Hippocampal formation (tissue), 2 donors: Measurements from ENCODE around the gene RITA1.
A peak's percentile ranks its signal among the peaks of the same experiment; 100 is the strongest.

Experiments used
- DNase-seq, 2 donors: peaks; one replicate each; lab custom pipeline; 2025; lab: John Stamatoyannopoulos, UW

The RITA1 gene

GRCh38 chr12:113230315-113231234 lies 45.1 kb downstream of the RITA1 start:
- DNase-seq, result no peak

- no peak for DNase-seq
Measured at GRCh38 chr12:113231235-113232088, 45.9 kb downstream of the RITA1 start.

GRCh38 chr12:113232089-113232839 lies 46.7 kb downstream of the RITA1 start:
- DNase-seq, result no peak

- DNase-seq, result peak; percentile 57 to 68
Measured at GRCh38 chr12:113232840-113233585, 47.5 kb downstream of the RITA1 start.

GRCh38 chr12:113233967-113234366 lies 48.4 kb downstream of the RITA1 start:
- no peak for DNase-seq

GRCh38 chr12:113234483-113234882 lies 49.0 kb downstream of the RITA1 start:
- DNase-seq, result no peak

- no peak for DNase-seq
Measured at GRCh38 chr12:113235976-113236375, 50.5 kb downstream of the RITA1 start.

- no peak for DNase-seq
Measured at GRCh38 chr12:113236539-113237399, 51.2 kb downstream of the RITA1 start.

GRCh38 chr12:113237748-113238147 lies 52.2 kb downstream of the RITA1 start:
- DNase-seq, result no peak

- DNase-seq, result no peak
Measured at GRCh38 chr12:113238309-113238708, 52.8 kb downstream of the RITA1 start.

- DNase-seq, result no peak
Measured at GRCh38 chr12:113239288-113239771, 53.8 kb downstream of the RITA1 start.

- DNase-seq, result no peak
Measured at GRCh38 chr12:113239811-113240331, 54.4 kb downstream of the RITA1 start.

GRCh38 chr12:113240395-113240794 lies 54.9 kb downstream of the RITA1 start:
- no peak for DNase-seq

GRCh38 chr12:113241191-113242025 lies 55.9 kb downstream of the RITA1 start:
- DNase-seq, result peak in 1 of 2 donors; percentile 55
